NCI-H69 (cell line): ENCODE measurements around the gene MPIG6B.

Source experiments
- DNase-seq: peaks from one replicate; lab custom pipeline; 2025; lab: John Stamatoyannopoulos, UW

Gene MPIG6B

DNA sequence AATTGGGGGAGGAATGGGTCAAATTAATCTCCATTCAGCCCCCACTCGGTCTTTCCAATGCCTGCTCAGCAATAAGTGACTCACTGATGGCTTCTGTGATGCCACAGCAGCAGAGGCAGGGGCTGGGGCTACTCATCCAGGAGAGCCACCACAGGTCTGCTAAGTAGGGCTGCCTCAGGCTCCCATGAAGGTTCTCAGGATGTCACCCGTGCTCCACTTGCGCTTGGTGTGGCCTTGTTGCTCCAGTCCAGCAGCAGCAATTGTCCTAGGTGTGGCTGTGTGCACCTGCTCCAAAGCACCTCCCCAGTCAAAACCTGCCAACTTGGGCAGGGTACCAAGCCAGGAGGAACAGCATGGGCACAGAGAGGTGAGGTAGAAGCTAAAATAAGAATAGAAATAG lies 1.0 kb upstream of the MPIG6B start:
- DNase-seq: no peak

DNA sequence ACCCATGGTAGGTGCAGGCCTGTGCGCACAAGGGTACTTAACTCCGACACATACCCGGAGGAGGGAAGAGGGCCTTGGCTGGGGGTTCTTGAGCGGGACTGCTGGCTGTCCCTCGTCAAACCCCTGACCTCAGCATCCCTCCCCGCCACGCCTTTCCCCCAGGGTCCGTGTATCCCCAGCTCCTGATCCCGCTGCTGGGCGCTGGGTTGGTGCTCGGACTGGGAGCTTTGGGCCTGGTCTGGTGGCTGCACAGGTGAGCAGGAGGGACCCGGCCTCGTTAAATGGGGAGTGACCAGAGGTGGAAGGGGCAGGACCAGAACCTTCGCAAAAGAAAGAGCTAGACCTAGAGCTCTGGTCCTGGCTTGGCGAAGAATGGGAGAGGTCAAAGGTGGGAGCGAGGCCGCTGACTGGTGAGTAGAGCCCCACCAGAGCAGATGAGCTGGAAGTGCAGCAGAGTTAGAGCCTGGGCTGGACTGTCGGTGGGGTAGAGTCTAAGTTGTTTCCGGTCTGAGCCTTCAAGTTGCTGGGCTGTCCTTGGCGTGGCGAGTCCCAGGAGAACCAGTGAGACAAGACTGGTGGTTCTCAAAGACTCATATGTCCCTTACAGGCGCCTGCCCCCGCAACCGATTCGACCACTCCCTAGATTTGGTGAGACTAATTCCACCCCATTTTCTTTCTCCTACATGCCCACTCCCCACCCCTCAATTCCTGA lies 963 bp downstream of the MPIG6B start:
- DNase-seq: no peak

DNA sequence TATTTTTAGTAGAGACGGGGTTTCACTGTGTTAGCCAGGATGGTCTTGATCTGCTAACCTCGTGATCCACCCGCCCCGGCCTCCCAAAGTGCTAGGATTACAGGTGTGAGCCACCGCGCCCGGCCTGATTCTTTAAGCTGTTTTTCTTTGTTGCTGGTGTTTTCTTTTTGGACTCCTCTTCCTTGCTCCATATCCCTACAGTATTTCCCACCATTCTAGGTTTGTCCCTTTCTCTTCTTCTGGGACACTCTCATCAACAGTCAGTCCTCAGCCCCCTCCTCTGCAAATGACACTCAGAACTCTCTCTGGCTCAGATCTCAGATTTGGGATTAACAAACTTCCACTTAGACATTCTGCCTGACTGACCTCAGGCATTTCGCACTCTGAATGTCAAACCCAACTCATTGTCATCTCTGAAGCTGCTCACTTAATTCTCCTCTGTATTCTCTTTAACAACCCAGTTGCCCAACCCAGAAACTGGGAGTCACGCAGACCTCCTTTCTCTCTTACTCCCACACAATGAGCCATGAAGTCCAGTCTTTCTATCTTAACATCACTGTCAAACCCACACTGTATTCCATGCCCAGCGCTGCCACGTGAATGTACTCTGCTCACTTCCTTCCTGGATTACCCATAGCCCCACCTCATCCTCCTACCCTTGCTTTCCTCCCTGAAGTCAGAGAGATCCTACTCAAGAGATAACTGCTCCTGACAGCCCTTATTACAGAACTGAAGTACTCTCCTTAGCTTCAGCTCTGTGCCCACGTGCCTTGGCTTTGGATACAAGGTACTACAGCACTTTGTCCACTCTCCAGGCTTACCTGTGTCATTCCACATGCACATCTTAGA lies 2.6 kb downstream of the MPIG6B start:
- DNase-seq: no peak

DNA sequence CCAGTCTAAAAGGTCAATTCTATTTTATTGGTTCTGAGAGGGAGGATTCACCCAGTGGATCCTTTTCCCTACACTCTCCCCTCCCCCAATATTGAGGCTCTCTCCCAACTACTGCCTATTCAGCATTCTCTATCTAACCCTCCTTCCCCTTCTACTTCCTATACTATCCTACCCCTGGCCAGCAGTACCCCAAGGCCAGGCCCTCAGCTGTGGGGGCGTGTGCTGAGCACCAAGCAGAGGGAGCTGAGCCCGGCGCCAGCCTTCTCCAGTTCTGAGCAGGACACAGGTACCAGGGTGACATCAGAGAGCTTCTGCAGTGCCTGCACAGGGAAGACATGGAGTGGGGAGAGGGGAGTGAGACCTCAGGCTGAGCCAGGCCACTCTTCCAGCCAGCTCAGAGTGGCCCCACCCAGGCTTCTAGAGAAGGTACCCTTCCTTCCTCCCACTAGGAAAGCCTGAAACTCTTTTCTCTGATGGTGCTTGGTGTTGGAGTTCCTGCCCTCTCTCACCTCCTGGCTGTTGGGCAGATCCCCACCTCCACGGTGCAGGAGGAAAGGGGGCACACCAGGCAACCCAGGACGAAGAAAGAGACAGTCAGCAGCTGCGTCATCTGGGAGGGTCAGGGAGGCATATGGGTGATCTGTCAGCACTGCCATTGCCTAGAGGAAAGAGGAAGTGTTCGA lies 4.0 kb downstream of the MPIG6B start:
- no peak for DNase-seq

DNA sequence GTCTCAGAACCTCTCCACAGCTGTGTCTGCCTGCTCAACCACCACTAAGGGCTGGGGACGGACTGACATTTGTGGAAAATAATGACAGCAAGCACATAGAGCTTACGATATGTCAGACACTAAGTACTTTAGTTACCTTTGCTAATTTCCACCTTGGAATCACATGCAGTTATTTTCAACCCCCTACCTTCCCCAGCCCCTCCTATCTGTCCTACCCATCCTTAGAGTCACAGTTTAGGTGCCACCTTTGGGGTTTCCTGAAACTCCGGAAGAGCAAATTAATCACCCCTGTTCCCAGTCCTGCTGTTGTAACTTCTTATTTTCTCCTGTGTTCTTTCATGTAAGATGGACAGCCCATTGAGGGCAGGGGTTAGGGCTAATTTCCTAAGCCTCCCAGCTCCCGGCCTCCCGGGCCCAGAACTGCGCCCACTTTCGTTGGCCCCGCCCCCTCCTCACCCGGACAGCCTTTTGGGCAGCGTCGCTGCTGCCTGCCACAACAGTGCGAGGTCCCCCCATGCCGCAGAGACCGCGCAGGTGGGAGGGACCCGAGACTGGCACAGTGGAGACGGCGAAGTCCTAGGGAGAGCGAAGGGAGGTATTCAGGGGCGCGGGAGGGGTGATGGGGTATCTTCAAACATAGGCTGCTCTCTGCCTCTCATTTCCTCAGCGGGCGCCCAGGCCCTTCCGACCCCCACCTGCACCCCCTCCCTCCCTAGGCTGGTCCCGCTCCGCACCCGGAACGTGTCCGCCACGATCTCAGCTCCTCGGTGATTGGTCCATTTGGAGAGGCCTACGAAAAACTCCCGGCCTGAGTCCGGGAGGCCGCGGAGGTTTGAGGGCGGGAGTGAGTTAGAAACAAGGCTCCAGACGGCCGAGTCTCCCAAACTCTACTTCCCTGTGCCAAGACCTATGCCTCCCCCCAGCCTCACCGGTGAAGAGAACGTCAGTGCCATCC lies 4.8 kb downstream of the MPIG6B start:
- DNase-seq: no peak

DNA sequence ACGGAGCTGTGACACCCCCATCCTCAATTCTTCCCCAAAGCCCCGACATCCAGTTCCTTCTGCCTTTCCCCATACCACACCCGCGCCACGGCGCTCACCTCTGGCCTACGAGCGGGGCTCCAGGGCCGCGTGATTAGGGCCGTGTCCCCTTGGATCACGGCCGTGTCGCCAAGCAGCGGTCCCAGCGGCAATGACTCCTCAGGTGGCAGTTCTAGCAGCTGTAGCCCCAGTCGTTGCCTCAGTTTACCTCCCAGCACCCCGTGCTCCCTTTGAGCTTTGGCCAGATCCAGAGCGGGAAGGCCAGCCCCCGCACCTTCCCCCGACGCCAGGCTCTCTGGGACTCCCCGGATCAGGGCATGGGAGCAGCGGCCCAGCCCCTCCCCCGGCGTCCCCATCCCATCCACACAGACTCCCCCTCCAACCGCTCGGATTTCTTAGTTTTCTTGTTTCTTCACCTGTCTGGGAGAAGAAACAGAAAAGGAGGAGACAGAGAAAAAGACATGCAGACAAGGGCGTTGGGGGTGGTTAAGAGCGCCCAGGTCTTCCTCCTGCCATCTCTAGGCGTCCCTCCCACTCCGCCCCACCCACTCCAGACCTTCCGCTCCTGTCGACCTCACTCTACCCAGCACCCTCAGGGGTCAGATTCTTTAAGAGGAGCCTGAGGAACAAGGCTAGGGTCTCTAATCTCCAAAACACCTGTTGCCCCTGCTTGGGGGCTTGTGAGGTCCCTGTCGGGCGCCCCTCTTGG lies 5.8 kb downstream of the MPIG6B start, which contains the start of gene DDAH2:
TSS of gene DDAH2 (minus strand) at position 533 of the 748 bp plus-strand sequence. CDS start at position 395, 138 bp downstream.
- DNase-seq: no peak

DNA sequence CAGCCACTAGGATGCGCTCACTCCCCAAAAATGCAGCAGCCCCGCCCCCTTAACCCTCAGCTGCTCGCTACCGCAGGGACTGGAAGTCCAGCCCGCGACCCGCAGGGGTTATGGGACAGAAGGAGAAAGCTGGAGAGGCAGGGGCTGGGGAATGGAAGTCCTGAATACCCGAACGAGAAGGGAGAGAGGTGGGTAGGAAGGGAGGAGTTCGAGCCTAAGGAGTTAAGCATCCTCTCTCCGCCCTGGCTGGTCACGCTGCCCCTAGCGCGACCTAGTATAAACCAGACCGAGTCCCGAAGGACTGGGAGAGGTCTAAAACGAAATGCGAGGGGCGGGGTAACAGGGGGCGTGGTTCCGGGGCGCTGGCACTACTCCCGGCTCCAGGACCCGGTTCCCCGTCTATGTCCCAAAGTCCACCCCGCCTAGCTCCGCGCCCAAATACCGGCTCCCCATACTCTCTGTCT lies 6.4 kb downstream of the MPIG6B start:
- peak; percentile 87 for DNase-seq

DNA sequence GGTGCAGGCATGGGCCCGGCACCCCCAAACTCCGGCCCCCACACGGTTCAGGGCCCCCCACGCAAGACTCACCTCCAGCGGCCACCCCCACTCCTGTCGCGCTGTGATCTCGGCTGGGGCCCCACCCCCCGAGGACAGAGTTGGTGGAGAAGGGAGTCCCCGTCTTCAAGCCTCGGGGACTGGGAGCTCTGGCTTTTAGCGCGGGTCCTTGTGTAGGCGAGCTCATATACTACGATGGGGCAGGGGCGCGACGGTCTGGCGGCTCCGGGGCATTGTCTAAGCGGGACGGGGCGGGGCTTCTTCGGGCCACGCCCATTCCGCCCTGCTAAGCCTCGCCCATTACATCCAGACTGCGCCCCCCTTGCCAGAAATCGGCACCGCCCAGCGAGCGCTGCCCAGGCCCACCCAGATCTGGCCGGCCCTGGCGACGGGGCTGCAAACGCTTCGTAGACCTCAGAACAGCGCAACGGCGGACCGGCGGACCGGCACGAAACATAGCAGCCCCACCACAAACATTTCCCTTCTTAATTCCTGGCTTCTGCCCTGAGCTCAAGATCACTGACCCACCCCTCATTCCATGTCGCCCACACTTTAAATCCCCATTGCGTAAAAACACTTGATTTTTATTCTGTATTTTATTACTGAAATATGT lies 6.9 kb downstream of the MPIG6B start:
- peak; percentile 59 for DNase-seq

DNA sequence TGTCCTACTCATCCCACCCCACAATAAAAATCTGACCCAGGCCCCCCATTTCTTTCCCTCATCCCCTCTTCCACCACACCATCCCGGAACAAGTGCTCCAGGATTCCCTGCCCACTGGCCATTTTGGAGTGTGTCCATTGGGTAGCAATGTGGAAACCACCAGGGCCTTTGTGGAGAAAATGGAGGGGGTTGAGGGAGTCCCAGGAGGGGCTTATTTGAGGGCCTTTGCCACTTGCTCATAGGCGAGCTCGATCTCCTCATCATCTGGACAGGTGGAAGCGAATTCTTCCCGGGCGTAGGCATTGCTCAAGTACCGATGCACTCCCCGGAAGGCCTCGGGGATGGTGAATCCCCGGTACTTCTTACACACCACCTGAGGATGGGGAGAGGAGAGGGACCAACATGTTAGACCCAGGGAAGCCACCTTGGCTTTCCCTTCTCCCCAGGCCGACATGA lies 7.5 kb downstream of the MPIG6B start:
- DNase-seq: no peak

DNA sequence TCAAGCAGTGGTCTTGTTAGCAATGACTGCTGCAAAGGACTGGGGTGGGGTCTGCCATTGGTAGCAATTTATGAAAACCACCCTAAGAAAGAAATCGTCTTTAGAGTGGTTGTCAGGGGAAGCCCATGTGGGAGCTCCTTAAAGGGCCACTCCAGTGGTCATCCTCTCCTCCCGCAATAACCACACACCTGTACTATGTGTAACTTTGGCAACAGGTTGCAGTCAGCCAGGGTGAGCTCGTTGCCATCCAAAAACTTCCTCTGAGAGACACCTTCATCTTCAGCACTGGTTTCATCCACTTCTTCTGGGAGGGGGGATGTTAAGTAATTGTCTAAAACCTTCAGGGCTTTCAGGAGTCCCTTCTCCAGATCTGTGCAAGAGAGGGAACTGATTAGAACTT lies 8.9 kb downstream of the MPIG6B start:
- DNase-seq: no peak

DNA sequence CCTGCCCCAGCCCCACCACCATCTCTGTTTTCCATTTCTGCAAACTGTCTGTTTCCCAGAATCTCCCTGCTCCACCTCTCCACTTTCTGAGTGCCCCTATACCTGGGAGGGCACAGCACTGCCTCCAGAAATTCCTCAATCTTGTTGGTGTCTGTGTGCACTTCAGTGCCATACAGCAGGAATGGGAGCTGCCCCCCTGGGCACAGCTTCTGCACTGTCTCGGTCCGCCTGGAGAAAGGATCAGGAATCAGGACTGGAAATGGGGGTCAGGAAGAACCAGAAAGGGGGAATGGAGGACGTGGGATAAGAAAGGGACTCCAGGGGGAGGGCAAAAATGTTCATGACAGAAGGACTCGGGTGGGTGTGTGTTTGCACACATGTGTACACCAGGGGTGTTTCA lies 10.6 kb downstream of the MPIG6B start:
- no peak for DNase-seq

DNA sequence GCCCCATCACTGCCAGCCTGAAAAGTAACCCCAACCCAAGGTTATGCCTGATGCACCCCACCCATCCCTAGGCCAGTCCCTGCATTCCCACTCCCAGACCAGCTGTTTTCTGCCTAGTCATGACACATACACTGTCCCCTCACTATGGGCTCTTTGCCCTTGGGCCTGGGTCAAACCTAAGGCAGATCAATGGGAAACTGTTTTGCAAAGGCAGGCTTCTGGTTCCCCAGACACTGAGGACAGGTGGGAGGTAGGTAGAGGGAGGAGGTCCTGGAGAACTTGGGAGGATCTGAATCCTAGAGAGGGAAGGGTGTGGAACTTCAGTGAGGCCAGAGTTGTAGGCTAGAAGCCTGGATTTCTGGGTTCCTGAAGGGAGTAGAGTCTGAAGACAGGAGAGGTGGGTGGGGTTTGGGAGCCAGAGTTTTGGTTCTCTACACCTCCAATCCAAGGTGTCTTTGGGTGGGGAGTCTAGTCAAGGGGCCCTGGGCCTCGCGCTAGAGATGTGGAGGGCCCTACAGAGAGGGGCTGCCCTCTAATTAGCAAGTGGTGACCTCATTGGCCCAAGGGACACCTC lies 11.2 kb downstream of the MPIG6B start:
- DNase-seq: no peak

DNA sequence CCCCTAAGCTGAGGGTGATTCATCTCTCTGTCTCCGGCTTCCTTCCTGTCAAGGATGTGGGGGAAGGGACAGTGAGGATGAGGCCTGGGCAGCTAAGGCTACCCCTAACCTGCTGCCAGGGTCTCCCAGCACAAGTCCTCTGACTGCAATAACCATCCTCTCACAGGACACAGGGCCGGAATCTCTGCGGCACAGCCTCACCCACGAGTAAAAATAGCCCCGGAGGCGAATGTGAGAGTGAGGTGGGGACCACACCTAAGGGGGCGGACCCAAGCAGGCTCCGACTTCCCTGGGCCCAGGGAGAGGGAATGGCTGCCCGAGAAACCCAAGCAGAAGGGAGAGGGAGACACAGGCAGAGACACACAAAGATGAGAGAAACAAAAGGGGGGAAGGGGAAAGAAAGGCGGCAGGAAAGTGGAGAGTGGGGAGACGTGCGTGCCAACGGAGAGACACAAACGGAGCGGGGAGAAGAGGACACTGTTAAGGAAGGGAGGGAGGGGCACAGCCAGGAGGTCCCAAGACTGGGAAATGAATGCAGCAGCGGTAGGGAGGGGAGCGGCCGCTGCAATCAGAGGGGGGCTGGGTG lies 11.7 kb downstream of the MPIG6B start:
- DNase-seq: peak; percentile 71

DNA sequence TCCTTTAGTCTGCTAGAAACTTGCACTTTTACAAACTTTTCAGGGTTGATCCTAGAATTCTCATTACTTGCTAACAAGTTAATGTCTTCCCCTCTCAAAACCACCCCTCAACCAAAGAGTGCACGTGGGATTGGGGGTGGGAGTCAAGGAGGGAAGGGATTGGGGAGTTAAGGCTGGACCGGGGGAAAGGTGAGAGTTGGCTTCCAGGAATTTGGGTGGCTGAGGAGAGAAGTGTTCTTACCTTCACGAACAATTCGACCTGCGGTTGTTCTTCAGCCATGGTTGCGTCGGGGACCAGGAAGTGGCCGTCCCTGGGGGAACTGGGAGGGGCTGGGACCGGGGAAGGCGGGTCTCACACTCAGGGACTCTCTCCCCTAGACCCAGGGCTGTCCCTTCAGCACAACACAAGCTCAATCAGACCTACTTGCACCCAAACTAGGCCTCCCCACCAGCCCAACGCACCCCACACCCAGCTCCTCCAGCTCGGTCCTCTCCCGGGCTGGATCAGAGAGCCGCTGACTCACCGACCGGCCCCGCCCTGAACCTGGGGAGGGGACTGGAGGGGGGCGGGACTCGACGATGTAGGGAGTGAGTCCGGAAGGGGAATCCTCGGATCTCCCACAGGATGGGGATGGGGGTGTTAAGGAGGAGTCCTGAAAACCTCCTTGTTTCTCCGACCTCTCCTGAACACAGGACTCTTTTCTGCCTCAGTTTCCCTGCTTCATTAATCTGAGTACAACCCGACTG lies 13.0 kb downstream of the MPIG6B start, which contains the start of gene CLIC1:
TSS of gene CLIC1 (minus strand) at position 510 of the 747 bp plus-strand sequence. CDS start at position 280, 230 bp downstream.
- DNase-seq: peak; percentile 91

DNA sequence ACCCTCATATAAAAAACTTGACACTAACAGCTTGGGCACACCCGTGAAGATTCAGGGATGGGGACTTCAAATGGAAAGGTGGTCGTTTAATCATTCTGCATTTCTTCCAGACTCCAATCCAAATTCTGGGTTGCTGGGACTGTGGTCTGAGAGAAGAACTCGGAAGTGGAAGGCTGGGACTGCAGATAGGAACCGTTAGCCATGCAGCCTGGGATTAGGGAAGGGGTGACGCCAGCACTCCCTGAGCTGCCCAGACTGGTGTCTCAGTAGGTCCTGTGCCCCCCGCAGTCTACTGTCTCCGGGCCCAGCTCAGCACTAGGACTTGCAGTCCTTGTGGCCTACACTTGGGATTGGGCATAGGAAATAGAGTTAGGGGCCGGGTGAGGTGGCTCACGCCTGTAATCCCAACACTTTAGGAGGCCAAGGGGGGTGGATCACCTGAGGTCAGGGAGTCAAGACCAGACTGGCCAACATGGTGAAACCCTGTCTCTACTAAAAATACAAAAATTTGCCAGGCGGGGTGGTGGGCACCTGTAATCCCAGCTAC lies 13.7 kb downstream of the MPIG6B start:
- DNase-seq: peak; percentile 39

DNA sequence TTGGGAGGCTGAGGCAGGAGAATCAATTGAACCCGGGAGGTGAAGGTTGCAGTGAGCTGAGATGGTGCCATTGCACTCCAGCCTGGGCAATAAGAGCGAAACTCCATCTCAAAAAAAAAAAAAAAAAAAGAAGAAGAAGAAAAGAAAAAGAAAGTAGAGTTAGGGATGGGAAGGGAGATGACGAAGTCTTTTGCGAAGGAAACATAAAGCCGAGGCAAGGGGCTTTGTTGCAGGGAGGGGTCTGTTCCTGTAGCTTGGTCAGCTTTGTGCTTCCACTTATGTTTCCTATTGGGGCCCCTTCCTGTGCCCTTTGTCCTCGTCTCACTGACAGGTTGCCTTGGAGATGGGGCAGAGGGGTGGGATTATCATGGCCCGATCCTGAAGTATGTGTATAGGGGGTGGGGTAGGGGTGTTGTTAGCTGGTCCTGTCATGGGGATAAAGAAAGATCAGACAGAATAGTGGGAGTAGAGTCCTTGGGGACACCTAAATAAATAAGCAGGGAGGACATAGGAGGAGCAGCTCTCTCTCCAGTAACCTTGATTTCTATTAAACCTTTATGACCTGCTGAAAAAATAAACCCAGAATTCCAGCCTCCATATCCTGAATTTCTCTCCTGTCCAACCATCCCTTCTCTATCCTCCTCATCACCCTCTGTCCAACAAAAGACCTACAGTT lies 14.3 kb downstream of the MPIG6B start:
- peak; percentile 87 for DNase-seq
